ENCODE data around the gene ALK.

DNA sequence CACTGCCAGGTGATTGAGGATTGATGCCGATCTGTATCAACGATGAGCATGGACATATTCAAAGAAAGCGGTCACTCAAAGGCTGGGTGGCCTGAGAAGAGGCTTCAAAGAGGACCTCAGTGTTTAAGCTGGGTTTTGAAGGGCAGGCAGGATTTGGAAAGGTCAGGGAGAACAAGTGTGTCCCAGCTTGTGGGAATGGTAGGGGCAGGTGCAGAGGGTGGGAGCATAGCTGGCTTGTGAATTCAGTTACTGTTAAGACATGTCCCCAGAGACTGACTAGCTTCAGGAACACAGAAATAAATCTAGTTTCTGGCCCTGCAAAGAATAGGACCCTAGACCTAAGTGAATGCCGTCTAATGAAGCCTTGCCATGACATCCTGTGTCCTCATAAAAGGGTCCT lies 442.7 kb downstream of the ALK start:
- TF ChIP-seq, protein P1, sequence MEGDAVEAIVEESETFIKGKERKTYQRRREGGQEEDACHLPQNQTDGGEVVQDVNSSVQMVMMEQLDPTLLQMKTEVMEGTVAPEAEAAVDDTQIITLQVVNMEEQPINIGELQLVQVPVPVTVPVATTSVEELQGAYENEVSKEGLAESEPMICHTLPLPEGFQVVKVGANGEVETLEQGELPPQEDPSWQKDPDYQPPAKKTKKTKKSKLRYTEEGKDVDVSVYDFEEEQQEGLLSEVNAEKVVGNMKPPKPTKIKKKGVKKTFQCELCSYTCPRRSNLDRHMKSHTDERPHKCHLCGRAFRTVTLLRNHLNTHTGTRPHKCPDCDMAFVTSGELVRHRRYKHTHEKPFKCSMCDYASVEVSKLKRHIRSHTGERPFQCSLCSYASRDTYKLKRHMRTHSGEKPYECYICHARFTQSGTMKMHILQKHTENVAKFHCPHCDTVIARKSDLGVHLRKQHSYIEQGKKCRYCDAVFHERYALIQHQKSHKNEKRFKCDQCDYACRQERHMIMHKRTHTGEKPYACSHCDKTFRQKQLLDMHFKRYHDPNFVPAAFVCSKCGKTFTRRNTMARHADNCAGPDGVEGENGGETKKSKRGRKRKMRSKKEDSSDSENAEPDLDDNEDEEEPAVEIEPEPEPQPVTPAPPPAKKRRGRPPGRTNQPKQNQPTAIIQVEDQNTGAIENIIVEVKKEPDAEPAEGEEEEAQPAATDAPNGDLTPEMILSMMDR (IDR thresholded peaks at IDR 0.05) = no peak
- no peak for TF ChIP-seq ZFX (IDR thresholded peaks at IDR 0.05; ENCODE audit: borderline replicate concordance)

Data from 22Rv1 (cell line).